Gastrocnemius medialis (tissue), 4 donors: ENCODE measurements around the gene ADRM1. TPM values are rescaled to one million over a fixed set of nuclear protein-coding genes. Genes with fewer than 3 reads are reported as not detected.

Experiments
- ATAC-seq, 2 donors: fragments of 150-250 bp; one replicate each; pipeline ENCODE4 v1.9.1; 2016
- DNase-seq, 2 donors: peaks; one replicate each; pipeline ENCODE4 v3.0.0-alpha.2; 2019
- H3K27ac ChIP-seq, 4 donors: fragments of 200-600 bp; sonication (generic); 1 replicate in 1 of 4; 2 replicates in 3 of 4; pipeline ENCODE4 v1.5.1; 2016 to 2018; ENCODE audit warnings: mild to moderate bottlenecking in 2 of 4, moderate library complexity in 1 of 4
- H3K27me3 ChIP-seq, 3 donors: fragments of 200-600 bp; sonication (generic) in 2 of 3; 1 replicate in 1 of 3; 2 replicates in 2 of 3; pipeline versions ENCODE4 v1.5.1 to v1.6.0; 2016 to 2019; ENCODE audit warnings: mild to moderate bottlenecking in 1 of 3, moderate library complexity in 1 of 3
- H3K36me3 ChIP-seq, 2 donors: fragments of 200-600 bp; sonication (generic) in 1 of 2; one replicate each; pipeline ENCODE4 v1.5.1; 2017 to 2018
- H3K4me1 ChIP-seq, 2 donors: fragments of 200-600 bp; sonication (generic) in 1 of 2; one replicate each; pipeline ENCODE4 v1.5.1; 2016 to 2017; ENCODE audit warnings: mild to moderate bottlenecking in 2 of 2
- H3K4me3 ChIP-seq, 4 donors: fragments of 200-600 bp; sonication (generic) in 3 of 4; 1 replicate in 1 of 4; 2 replicates in 3 of 4; pipeline ENCODE4 v1.5.1; 2016 to 2019; ENCODE audit warnings: mild to moderate bottlenecking in 2 of 4
- H3K9me3 ChIP-seq, 3 donors: fragments of 200-600 bp; sonication (generic) in 2 of 3; 1 replicate in 1 of 3; 2 replicates in 2 of 3; pipeline ENCODE4 v1.5.1; 2016 to 2019
- POLR2A ChIP-seq, 2 donors: fragments of 450-650 bp; IDR thresholded peaks; one replicate each; pipeline ENCODE4 v1.6.1; 2017; ENCODE audit warnings: antibody characterized with exemption in 2 of 2, mild to moderate bottlenecking in 2 of 2, moderate library complexity in 2 of 2
- in situ Hi-C, 4 donors: fragments of 200-750 bp; cut with MboI; loops; one replicate each; pipeline versions ENCODE4 v1.15.0 to v1.8.0; 2017; ENCODE audit warnings: low sequenced_read_pairs in 4 of 4
- intact Hi-C: fragments of 100-400 bp; cut with DNase I; formaldehyde crosslinking; loops from one replicate; pipeline ENCODE4 v1.15.1; 2023; ENCODE audit warnings: low total_unique reads
- total RNA-seq, 4 donors: library from RNA; depleted of rRNA; stranded (reverse); fragments of >200 nt; gene quantifications; one replicate each; pipeline versions ENCODE4 v1.1.0 to v1.2.3, GENCODE V29; 2016
- TF ChIP-seq, protein P1 (sequence below), 5 experiments: fragments of 450-650 bp in 3 of 5; fragments of 200-600 bp in 2 of 5; sonication (generic) in 2 of 5; IDR thresholded peaks in 4 of 5; conservative IDR thresholded peaks in 1 of 5; 1 replicate in 4 of 5; 2 replicates in 1 of 5; pipeline ENCODE4 v1.5.1; 2016 to 2019; ENCODE audit warnings: antibody characterized with exemption in 5 of 5, mild to moderate bottlenecking in 3 of 5, moderate library complexity in 3 of 5

Gene ADRM1
- total RNA-seq, 4 donors from 2014 or later: 389 to 644 (median 611) TPM

DNA sequence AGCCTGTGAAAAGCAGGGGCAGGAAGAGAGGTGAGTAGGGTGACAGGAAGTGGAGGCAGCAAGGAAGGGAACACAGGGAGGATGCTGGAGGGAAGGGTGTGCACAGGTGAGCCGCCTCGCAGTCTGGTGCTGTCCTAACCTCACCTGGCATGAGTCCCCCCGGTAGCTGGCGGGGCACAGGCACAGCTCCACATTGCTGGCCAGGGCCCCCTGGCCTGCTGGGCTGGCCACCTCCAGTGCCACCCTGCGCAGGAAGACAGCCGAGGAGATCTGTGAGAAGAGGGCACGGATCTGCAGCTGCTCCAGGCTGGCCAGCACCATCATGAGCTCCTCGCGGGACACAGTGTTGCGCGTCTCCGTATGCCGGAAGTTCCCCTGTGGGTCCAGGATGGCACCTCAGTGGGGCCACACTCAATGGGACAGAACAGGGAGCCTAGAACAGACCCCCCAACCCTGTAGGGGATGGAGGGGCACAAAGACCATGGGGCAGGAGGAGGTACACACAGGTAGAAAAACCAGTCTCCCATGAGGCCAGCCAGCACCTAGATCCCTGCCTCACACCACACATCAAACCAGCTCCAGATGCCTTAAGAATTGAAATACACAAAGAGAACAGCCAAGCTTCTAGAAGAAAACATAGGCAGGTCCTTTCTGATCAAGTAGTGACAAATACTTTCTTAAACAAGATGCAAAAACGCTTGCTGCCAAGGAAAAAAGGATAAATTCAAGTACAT, 22.5 kb downstream of the ADRM1 start:
- DNase-seq: no peak
- intact Hi-C loops: no loop called here
- TF ChIP-seq, protein P1, sequence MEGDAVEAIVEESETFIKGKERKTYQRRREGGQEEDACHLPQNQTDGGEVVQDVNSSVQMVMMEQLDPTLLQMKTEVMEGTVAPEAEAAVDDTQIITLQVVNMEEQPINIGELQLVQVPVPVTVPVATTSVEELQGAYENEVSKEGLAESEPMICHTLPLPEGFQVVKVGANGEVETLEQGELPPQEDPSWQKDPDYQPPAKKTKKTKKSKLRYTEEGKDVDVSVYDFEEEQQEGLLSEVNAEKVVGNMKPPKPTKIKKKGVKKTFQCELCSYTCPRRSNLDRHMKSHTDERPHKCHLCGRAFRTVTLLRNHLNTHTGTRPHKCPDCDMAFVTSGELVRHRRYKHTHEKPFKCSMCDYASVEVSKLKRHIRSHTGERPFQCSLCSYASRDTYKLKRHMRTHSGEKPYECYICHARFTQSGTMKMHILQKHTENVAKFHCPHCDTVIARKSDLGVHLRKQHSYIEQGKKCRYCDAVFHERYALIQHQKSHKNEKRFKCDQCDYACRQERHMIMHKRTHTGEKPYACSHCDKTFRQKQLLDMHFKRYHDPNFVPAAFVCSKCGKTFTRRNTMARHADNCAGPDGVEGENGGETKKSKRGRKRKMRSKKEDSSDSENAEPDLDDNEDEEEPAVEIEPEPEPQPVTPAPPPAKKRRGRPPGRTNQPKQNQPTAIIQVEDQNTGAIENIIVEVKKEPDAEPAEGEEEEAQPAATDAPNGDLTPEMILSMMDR (IDR thresholded peaks at IDR 0.05 in 4 of 5, conservative IDR thresholded peaks at IDR 0.05 in 1 of 5): no peak
- TF ChIP-seq POLR2A (IDR thresholded peaks at IDR 0.05): no peak
- in situ Hi-C loops: no loop called here
- Histone ChIP-seq H3K36me3 (peaks cover 0 to 26% of the 10 kb centered on the region in 2 donors), H3K27ac (no peak overlapping the region), H3K9me3 (no peaks in the 10 kb centered on the region), H3K27me3 (no peaks in the 10 kb centered on the region), H3K4me3 (no peak overlapping the region), H3K4me1 (no peaks in the 10 kb centered on the region)
- no peak for ATAC-seq

DNA sequence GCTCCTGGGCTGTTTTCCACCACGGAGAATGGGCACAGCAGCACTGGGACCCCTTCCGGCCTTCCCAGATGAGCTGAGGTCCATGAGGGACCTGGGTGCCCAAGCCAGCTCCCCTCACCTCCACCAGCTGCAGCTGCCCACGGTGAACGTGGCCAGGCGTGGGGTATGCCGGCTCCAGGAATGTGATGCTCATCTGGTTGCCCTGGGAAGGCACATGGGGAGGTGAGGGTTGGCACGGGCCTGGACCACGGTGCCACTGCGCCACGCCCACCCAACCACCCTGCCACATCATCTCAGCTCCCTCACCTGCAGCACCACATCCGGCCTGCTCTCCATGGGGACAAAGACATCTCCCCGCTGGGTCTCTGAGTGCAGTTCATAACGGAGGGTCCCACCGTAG, 23.8 kb downstream of the ADRM1 start:
- H3K4me3 ChIP-seq: no peak overlapping the region
- in situ Hi-C loops: no loop called here
- no peaks in the 10 kb centered on the region for H3K9me3 ChIP-seq
- no peak overlapping the region for H3K27ac ChIP-seq
- no peak for DNase-seq
- no peak for TF ChIP-seq POLR2A (IDR thresholded peaks at IDR 0.05)
- TF ChIP-seq, protein P1 (IDR thresholded peaks at IDR 0.05 in 4 of 5, conservative IDR thresholded peaks at IDR 0.05 in 1 of 5): no peak
- intact Hi-C loops: no loop called here
- H3K27me3 ChIP-seq: no peaks in the 10 kb centered on the region
- no peak for ATAC-seq
- H3K4me1 ChIP-seq: no peaks in the 10 kb centered on the region
- H3K36me3 ChIP-seq: peaks cover 0 to 26% of the 10 kb centered on the region in 2 donors

DNA sequence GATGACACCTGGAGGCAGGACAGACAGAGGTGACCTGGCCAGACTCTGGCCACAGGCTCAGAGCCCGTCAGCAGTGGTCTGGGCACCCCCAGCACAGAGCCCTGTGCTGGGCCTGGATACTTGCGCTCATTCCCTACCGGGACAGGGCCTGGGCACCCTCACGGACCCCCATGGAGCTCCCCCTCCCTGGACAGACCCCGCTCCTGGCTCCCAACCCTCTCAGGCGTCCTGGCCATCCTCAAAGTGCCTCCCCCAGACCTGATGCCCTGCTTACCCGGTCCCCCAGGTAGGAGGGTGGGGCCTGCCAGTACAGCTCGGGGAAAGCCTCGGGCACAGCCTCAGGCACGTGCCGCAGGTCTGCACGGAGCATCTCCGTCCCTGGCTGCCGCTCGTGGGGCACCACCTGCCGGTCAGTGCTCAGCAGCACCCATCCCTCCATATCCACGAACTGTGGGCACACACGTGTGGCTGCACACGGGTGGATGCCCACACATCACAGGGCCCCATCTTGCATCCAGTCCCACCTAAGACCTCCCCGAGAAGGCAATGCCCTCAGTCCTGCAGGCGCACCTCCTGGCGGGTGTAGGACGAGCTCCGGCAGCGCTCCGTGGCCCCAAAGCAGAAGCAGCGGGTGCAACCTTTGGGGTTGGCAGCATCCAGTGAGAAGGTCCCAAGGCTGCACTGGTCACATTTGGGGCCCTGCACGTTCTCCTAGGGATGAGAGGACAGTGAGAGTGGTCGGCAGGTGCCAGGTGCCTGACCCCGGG, 24.3 kb downstream of the ADRM1 start:
- intact Hi-C loops: no loop called here
- peaks cover 0 to 26% of the 10 kb centered on the region in 2 donors for H3K36me3 ChIP-seq
- no peaks in the 10 kb centered on the region for H3K27me3 ChIP-seq
- no peak for TF ChIP-seq POLR2A (IDR thresholded peaks at IDR 0.05)
- TF ChIP-seq, protein P1 (IDR thresholded peaks at IDR 0.05 in 4 of 5, conservative IDR thresholded peaks at IDR 0.05 in 1 of 5): no peak
- H3K4me1 ChIP-seq: no peaks in the 10 kb centered on the region
- no peak for ATAC-seq
- in situ Hi-C loops: no loop called here
- no peak for DNase-seq
- H3K27ac ChIP-seq: no peak overlapping the region
- H3K9me3 ChIP-seq: no peaks in the 10 kb centered on the region
- no peak overlapping the region for H3K4me3 ChIP-seq

DNA sequence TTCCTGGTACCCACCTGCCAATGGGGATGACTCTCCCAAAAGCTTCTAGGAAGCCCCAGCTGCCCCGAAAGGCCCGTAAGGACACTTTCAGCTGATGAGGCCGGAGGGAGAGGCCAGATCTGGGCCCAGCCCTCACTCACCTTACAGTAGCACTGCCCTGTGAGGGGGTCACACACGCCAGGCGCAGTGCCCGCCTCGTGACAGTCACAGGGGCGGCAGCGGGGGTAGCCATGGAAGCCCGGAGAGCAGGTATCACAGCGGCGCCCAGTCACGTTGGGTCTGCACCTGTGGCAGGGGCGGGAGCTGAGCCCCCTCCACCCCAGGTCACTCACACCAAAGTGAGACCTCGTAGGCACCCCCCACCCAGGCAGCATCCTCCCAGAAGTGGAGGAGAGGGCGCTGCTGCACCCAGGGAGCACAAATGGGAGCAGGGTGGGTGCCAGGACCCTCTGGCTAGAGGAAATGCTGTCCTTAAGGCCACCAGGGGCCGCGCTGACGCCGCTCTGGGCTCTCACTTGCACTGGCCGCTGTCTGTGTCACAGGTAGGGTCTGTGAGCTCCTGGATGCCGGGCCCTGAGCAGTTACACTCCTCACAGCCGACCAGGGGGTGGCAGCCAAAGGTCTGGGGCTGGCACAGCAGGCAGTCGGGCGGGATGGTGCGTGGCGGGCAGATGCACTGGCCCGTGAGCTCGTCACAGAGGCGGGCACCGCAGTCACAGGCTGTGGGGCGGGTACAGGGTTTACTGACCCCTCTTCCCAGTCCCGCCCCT, 25.1 kb downstream of the ADRM1 start:
- Histone ChIP-seq H3K4me1 (no peaks in the 10 kb centered on the region), H3K27me3 (no peaks in the 10 kb centered on the region), H3K9me3 (no peaks in the 10 kb centered on the region), H3K27ac (no peak overlapping the region), H3K4me3 (no peak overlapping the region), H3K36me3 (peaks cover 0 to 26% of the 10 kb centered on the region in 2 donors)
- in situ Hi-C loops: no loop called here
- DNase-seq (no peak), ATAC-seq (no peak)
- intact Hi-C loops: no loop called here
- TF ChIP-seq, protein P1 (IDR thresholded peaks at IDR 0.05 in 4 of 5, conservative IDR thresholded peaks at IDR 0.05 in 1 of 5): no peak
- TF ChIP-seq POLR2A (IDR thresholded peaks at IDR 0.05): no peak
